Loucy (cell line): Measurements from ENCODE around the gene FOXP3.

Source experiments
- CTCF ChIP-seq: fragments of 200-600 bp; sonication (generic); conservative IDR thresholded peaks from 2 replicates; pipeline ENCODE4 v1.5.1; 2014; ENCODE audit warnings: mild to moderate bottlenecking, antibody characterized with exemption, low read length
- EZH2phosphoT487 ChIP-seq: fragments of 200-600 bp; IDR thresholded peaks from 2 replicates; pipeline ENCODE4 v1.6.1; 2018; ENCODE audit warnings: antibody characterized with exemption, mild to moderate bottlenecking, moderate library complexity, borderline replicate concordance

- no peak for TF ChIP-seq EZH2phosphoT487
- no peak for TF ChIP-seq CTCF
These were observed 49.4 kb downstream of the FOXP3 start for GRCh38 chrX:49214996-49215526.
